Measurements from ENCODE around the gene WWOX. TPM values are rescaled to one million over a fixed set of nuclear protein-coding genes. Genes with fewer than 3 reads are reported as not detected.
A peak's percentile ranks its signal among the peaks of the same experiment; 100 is the strongest.

WWOX gene
- polyA plus RNA-seq, 1 donor from 2014 or later, result 25.6 TPM

- Histone ChIP-seq H3K4me3 (ENCODE audit: low read length) (no peak overlapping the region), H3K27ac (ENCODE audit: low read length) (peak overlapping the region; percentile 32)
- no peak for TF ChIP-seq REST (IDR thresholded peaks at IDR 0.05; ENCODE audit: borderline replicate concordance)
- no peak for TF ChIP-seq CTCF (IDR thresholded peaks at IDR 0.05; ENCODE audit: poor library complexity, severe bottlenecking)
These were observed 858.1 kb downstream of the WWOX start for GRCh38 chr16:78957317-78958100.

DNA sequence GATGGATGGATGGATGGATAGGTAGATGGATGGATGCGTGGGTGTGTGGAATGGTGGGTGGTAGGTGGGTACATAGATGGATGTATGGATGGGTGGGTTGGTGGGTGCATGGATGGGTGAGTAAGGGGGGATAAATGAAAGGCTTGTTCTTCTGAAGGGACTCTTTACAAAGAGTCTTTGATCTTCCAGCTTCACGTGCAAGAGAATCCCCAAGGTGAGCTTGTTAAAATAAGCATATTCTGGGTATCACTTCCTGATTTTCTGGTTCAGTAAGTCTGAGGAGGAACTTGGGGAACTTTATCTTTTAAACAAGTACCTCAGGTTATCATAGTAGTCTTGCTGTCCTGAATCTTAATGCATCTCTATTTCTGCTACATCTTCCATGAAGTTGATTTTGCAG, 862.0 kb downstream of the WWOX start:
- Histone ChIP-seq H3F3A (ENCODE audit: insufficient read depth, low read length, poor library complexity, severe bottlenecking) (no peaks in the 10 kb centered on the region), H3K4me2 (ENCODE audit: low read length) (no peak overlapping the region), H3K9ac (ENCODE audit: low read length) (no peak overlapping the region), H3K79me2 (replicated peaks; ENCODE audit: insufficient read depth, low read length) (no peaks in the 10 kb centered on the region), H3K9me3 (ENCODE audit: low read length) (no peaks in the 10 kb centered on the region), H3K4me3 (ENCODE audit: low read length) (no peak overlapping the region), H3K27ac (ENCODE audit: low read length) (peak overlapping the region; percentile 35), H3K9me2 (ENCODE audit: insufficient read depth, low read length) (no peaks in the 10 kb centered on the region), H4K20me1 (ENCODE audit: insufficient read depth) (no peaks in the 10 kb centered on the region), H3K27me3 (ENCODE audit: insufficient read depth, low read depth, low read length) (no peaks in the 10 kb centered on the region), H2AFZ (ENCODE audit: low read depth, low read length) (no peak overlapping the region), H3K36me3 (ENCODE audit: insufficient read depth, low read length) (no peaks in the 10 kb centered on the region)
- TF ChIP-seq POLR2AphosphoS5 (IDR thresholded peaks at IDR 0.05), result no peak
- TF ChIP-seq EP300 (conservative IDR thresholded peaks at IDR 0.05; ENCODE audit: poor library complexity, severe bottlenecking), result no peak
- no peak for TF ChIP-seq MXI1 (conservative IDR thresholded peaks at IDR 0.05; ENCODE audit: poor library complexity, severe bottlenecking)
- TF ChIP-seq TAF1 (IDR thresholded peaks at IDR 0.05; ENCODE audit: low read depth), result no peak
- TF ChIP-seq EZH2 (IDR thresholded peaks at IDR 0.05; ENCODE audit: borderline replicate concordance, insufficient read depth, low read length, poor library complexity, severe bottlenecking), result no peak
- no peak for TF ChIP-seq REST (IDR thresholded peaks at IDR 0.05; ENCODE audit: borderline replicate concordance)
- TF ChIP-seq SMC3 (conservative IDR thresholded peaks at IDR 0.05; ENCODE audit: poor library complexity), result no peak
- no peak for TF ChIP-seq RAD21 (conservative IDR thresholded peaks at IDR 0.05)
- no peak for TF ChIP-seq CTCF (IDR thresholded peaks at IDR 0.05; ENCODE audit: poor library complexity, severe bottlenecking)

More at GRCh38 chr16:78957317-78958100, 858.1 kb downstream of the WWOX start:
- Histone ChIP-seq H3K27me3 (ENCODE audit: insufficient read depth, low read depth, low read length) (no peaks in the 10 kb centered on the region), H2AFZ (ENCODE audit: low read depth, low read length) (no peak overlapping the region), H3K36me3 (ENCODE audit: insufficient read depth, low read length) (no peaks in the 10 kb centered on the region), H3K9me2 (ENCODE audit: insufficient read depth, low read length) (no peaks in the 10 kb centered on the region), H3K9ac (ENCODE audit: low read length) (no peak overlapping the region), H3F3A (ENCODE audit: insufficient read depth, low read length, poor library complexity, severe bottlenecking) (no peaks in the 10 kb centered on the region), H3K79me2 (replicated peaks; ENCODE audit: insufficient read depth, low read length) (no peaks in the 10 kb centered on the region), H3K9me3 (ENCODE audit: low read length) (no peaks in the 10 kb centered on the region), H4K20me1 (ENCODE audit: insufficient read depth) (no peaks in the 10 kb centered on the region), H3K4me2 (ENCODE audit: low read length) (no peak overlapping the region)

Measured in neural cell (in vitro differentiated cells).